GM19025 (cell line): ENCODE measurements around the gene OR2T4.

Experiments
- ATAC-seq: cut with Tn5 transposase; IDR thresholded peaks from one replicate; pipeline ENCODE4 v1.9.1; 2021; ENCODE audit warnings: mild to moderate bottlenecking, low read depth, moderate library complexity; ENCODE audit not compliant: unreplicated experiment

OR2T4 gene

GRCh38 chr1:248361121-248361715, at the start of gene OR2T4:
Gene OR2T4, plus strand, starts transcription at chr1:248361665. Its CDS starts 0 bp downstream, at chr1:248361665.
- ATAC-seq, result no peak

- no peak for ATAC-seq
Measured at GRCh38 chr1:248316796-248317195, 44.7 kb upstream of the OR2T4 start.

DNA sequence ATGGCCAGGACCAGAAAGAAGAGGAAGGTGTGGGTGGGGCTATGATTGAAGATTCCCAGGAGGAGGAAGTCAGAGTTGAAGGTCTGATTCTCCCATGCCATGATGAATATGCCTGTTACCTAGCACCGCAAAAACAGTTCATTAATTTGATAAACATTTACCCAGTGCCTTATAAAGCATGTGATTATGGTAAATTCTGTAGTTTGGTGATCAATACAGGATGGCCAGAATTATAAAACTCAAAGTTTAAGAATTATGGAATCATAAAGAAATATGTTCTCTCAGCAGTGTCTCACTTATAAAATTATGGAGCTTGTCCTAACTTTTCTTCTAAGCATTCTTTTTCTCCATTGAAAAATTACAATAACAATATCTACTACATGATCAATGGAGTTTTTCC, 37.0 kb upstream of the OR2T4 start, which contains the start of gene OR2M7:
Gene OR2M7 (minus strand): TSS at position 101 of the 400 bp plus-strand sequence. CDS start 0 bp downstream, at position 101.
- ATAC-seq, result no peak

- no peak for ATAC-seq
Measured at GRCh38 chr1:248343451-248343850, 18.0 kb upstream of the OR2T4 start.

- no peak for ATAC-seq
Measured at GRCh38 chr1:248348475-248348874, 13.0 kb upstream of the OR2T4 start, which contains the start of gene OR14C36. Gene OR14C36, plus strand, starts transcription at chr1:248348775. Its CDS starts 0 bp downstream, at chr1:248348775.

- ATAC-seq, result no peak
Measured at GRCh38 chr1:248359415-248359814, 2.0 kb upstream of the OR2T4 start.

GRCh38 chr1:248366609-248367008, 5.1 kb downstream of the OR2T4 start:
- ATAC-seq, result no peak

DNA sequence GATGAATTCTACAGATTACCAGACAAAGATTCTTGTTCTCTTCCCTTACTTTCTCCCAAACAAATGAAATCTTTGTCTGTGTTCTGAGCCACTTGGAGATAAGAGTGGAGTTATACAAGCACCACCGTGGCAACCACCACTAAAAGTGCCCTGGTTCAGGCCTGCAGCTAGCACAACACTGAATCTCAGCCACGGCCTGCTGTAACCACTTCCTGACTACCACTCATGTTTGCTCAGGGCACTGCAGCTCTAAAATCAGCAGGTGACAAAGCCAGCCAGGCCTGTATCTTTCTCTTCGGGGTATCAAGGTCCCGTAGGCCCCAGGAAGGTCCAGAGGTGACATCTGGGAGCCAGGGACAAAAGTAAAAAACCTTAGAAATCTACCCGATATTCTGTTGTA, 10.9 kb downstream of the OR2T4 start:
- ATAC-seq, result no peak

DNA sequence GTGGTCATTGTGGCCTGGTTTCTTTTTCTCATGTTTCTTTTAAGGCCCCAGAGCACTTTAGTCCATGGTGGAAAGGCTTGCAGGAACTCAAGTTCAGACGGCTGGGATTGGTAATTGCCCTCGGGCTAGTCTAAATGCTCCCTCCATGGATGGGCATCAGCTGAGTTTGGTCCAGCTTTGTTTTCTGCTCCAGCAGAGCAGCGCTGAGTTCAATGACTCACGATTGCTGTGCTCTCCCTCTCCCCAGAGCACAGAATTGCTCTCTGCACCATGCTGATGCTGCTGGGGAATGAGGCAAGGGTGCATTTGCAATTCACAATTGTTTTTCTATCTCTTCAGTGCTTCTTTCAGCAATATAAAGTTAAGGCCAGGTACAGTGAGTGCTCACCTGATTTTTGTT, 12.3 kb downstream of the OR2T4 start:
- no peak for ATAC-seq

DNA sequence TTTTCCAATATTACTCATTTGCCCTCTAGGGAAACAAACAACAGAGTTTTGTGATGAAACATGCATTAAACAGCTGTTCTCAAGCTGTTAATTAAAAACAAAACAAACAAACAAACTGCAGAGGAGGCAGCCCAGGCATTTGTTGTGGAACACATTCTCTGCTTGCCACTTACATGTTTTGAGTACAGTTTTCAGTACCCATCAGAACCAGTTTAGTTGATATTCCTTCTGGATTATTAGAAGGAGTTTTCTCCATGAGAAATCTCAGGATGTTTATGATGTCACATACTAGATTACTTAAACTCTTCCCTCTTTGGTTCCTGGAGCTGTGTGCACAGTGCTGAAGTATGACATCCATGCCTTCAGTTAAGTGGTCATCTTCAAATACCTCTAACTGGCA, 14.0 kb downstream of the OR2T4 start, which contains the start of gene OR2T6:
Gene OR2T6 (plus strand): TSS at position 301 of the 400 bp plus-strand sequence. CDS start 11,863 bp downstream, outside the sequence.
- ATAC-seq, result no peak

- no peak for ATAC-seq
Measured at GRCh38 chr1:248376916-248377315, 15.5 kb downstream of the OR2T4 start.

DNA sequence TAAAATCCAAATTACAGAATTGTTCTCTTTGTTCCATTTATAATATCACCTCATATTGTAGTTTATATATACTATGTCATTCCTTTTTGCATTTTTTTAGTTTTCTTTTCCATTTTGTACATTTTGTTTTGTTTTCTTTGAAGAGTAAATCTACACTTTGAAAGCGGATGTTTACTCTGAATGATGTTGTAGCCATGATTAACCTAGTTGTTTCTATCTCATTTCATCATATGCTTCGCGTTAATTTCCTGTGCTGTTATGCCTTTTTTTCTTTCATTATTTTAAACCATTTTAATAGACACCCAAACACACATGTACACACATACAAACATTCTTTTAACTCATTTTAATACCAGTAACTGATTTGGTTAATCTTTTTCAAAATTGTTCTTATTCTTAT, 19.4 kb downstream of the OR2T4 start:
- ATAC-seq, result no peak

DNA sequence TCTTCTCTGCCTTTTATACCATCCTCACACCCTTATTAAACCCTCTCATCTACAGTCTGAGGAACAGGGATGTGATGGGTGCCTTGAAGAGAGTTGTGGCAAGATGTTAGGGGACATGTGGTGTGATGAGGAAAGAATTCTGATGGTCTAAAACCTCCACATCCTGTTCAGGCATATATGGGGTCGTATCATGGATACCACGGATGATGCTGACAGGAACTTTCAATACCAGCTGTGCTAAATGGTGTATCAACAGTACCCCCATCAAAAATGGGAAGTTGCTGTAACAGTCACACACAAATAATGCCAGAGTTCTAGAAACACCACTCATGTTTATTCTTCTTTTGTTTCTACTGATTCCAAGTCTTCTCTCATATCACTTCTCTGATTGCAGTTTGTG, 27.0 kb downstream of the OR2T4 start:
- ATAC-seq, result no peak

- no peak for ATAC-seq
Measured at GRCh38 chr1:248393050-248393449, 31.6 kb downstream of the OR2T4 start.

- no peak for ATAC-seq
Measured at GRCh38 chr1:248402748-248403147, 41.3 kb downstream of the OR2T4 start, which contains the start of gene OR2T1. Gene OR2T1, plus strand, starts transcription at chr1:248403048. Its CDS starts 3,100 bp downstream, at chr1:248406148.

- no peak for ATAC-seq
Measured at GRCh38 chr1:248404024-248404423, 42.6 kb downstream of the OR2T4 start.

- no peak for ATAC-seq
Measured at GRCh38 chr1:248406721-248407692, 45.5 kb downstream of the OR2T4 start.
